ENCODE data around the gene FRY.

DNA sequence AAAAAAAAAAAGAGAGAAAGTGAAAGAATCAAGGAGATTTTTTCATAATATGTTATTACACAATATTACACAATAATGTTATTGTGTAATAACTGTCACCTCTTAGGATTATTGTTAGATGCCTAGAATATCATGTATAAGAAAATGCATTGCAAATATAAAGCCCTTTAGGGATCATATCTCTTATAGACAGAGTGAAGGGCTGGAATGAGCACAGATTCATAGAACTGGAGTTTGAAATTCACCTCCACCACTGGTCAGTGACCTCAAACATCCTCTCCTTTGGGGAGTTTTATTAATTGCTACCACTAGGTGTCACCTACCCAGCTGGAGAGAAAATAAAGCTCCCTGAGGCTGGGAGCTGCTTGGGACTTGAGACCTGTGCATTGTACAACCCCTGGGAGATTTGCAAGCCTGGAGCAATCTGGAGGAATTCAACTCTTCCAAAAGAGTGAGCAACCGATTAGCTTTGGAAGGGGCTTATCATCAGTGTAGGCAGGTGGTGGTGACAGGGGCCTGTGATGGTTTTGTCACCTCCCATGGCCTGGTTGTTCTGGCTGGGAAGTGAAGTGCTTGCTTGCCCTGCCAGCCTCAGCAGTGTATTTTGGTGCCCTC lies 30.3 kb upstream of the FRY start:
- no peak for TF ChIP-seq POLR2AphosphoS5 (IDR thresholded peaks at IDR 0.05; ENCODE audit: borderline replicate concordance, low read depth, low read length)
- no peak for TF ChIP-seq EZH2 (IDR thresholded peaks at IDR 0.05)
- no peak for TF ChIP-seq FOXP2 (optimal IDR thresholded peaks at IDR 0.05; ENCODE audit: control extremely low read depth, extremely low read length, insufficient read depth)
